ENCODE data around the gene PALM.
"Not testable (repeated sequence)": the region's sequence is repeated elsewhere in the genome, so short reads cannot be mapped to it uniquely, and the experiment has no call there.

The PALM gene

DNA sequence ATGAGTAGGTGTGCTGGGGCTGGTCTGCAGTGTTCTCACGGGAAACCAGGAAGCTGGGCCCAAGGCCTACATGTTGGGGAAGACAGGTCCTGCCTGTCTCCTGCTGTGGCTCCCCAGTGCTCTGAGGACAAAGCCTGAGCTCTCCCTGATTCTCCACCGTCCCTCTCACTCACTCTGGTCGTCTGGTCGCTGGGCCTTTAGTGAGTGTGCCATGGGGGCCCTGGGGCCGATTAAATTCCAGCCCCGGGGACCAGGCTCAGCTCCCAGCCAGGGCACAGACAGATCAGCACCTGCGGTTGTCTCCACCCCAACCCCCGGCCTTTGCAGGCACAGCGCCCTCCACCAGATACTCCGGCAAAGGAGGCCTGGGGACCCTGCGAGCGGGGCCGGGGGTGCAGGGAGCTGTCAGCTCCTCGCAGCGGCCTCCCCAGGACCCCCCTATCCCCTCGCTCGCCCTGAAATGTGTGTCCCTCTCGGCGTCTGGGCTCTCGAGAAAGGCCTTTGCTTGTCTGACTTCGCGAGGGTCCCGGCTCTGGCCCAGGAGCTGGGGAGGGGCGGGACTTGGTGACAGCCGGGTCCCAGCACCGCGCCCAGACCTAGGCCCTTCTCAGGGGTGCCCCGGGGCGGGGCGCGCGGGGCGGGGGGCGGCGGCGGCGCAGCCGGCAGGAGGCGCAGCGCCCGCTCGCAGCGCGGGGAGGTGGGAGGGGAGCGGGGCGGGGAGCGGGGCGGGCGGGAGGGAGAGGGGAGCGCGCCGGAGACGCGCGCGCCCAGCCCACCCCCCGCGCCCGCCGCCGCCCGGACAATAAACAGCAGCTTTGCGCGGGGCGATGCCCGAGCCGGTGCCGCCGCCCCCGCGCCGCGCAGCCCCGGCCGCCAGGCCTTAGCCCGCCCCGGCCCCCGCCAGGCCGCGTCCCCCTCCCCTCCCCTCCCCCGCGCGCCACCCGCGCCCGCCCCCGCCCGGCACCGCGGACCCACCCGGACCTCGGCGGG, at the start of gene PALM:
PALM (plus strand) TSS at position 782 of the 990 bp plus-strand sequence. CDS start 212 bp downstream, outside the sequence.
- DNase-seq = no peak

DNA sequence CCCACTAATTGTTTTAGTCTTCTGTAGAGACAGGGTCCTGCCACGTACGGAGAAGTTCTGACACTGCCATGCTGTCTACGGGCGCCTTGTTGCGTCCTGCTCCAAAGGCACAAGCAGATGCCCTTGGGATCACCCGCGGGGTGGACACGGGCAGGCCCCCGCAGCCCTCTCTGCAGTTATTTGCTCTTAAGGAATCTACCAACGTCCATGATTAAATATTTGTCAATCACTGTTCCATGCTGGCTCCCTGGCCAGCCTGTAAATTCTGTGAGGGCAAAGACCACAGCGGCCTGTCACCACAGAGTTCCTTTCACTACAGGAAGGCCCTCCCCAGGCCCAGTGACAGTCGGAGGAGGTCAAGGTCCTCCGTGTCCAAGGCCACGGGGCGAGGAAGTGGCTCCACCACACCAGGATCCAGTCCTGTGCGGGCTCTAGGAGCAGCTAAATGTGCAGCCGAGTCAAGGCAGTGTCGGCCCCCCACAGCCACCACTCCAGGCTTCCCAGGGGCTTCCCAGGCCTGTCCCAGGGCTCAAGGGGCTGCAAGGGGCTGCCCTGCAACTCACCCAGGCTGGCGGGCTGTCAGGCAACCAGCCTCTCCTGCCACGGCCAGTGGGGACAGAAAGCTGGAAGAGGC, 47.8 kb upstream of the PALM start:
- DNase-seq = no peak

DNA sequence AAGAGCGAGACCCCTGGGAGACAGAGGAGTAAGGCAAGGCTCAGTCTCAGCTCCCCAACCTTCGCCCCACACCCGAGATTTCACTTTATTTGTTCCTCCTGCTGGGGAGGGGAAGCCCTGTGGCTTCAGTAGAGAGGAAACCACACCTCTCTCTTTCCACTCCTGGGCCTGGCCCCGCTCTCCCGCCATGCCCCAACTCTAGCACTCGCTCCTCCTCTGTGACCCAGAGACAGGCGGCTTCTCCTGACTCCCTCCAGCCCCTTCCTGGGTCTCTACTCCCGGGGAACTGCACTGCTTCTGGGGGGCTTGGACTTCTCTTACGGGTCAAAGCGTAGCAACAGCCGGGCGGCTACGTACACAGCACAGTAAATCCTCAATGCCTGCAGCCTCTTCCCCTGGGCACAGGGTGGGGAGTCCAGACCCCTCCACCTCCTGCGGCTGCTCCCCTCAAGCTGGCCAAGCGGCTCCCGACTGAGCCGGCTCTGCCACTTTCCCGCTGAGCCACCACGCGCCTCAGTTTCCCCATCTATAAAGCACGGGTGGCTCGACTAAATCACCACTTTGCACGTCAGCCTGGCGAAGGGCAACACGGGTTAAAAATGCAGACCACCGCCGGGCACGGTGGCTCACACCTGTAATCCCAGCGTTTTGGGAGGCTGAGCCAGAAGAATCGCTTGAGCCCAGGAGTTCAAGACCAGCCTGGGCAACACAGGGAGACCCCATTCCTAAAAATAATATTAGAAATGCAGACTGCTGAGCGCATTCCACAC, 47.1 kb upstream of the PALM start:
- no peak for DNase-seq

DNA sequence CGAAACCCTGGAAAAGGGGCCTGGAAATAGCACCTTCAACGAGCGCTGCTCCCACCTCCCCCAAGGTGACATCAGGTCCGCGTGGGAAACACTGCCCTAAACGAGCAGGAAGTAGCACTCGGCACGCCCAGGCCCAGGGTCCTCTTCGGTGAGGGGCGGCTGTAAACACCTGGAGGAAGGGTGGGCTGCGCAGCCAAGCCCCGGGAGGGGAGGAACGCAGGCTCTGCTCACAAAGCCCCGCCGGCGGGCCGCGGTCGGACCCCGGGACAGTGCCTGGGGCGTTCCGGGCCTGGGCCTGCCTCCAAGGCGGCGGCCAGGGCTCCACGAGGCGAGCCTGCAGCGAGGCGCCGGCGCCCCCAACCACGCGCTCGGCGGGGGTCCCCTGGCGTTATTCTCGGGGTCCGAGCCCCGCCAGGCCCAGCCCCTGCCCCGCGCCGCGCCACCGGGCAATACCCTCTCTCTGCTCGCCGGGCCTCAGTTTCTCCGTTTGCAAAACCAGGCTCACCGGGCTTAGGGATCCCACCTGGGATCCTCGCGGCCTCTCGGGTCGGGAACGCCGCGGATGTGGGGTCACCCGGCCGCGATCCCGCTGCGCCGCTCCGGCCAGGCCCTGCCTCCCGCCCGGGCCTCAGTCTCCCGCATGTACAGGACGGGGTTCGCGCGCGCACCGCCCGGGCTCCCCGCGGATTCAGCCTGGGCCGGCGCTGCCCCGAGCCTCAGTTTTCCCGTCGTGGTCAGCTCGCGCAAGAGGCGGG, 46.4 kb upstream of the PALM start:
- no peak for DNase-seq

DNA sequence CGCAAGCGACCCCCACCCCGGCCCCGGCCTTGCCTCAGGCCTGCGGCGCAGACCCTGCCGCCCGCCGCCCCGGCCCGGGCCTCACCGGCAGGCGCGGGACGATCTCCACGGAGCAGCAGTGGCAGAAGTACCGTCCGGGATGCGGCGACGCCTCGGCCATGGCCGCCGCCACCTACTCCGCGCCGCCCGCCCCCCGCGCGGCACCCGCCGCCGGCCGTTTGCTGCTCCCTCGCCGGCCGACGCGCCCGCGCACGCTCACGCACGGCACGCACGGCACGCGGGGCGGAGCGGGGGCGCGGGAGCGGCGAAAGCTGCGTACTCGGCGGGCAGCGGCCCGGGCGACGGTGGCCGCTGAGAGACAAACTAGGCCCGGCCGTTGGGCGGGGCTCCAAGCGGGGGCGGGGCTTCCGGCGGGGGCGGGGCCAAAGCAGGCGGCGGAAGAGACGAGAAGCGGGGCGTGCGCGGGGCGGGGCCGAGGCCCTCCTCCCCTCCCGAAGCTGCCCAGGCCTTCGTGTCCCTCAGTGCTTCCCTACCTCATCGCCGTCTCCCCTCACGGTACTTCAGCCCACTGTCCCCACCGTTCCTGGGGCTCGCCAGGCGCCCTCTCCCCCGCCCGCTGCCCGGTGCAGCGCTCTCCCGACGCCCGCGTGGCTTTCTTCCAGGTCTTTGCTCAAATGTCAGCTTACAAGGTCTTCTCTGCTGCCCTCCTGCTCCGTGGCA, 45.6 kb upstream of the PALM start, which contains the start of gene RNF126:
RNF126 (minus strand) TSS at position 253 of the 720 bp plus-strand sequence; CDS start at position 160, 93 bp downstream.
- DNase-seq = peak in 1 of 2 experiments; percentile 56

DNA sequence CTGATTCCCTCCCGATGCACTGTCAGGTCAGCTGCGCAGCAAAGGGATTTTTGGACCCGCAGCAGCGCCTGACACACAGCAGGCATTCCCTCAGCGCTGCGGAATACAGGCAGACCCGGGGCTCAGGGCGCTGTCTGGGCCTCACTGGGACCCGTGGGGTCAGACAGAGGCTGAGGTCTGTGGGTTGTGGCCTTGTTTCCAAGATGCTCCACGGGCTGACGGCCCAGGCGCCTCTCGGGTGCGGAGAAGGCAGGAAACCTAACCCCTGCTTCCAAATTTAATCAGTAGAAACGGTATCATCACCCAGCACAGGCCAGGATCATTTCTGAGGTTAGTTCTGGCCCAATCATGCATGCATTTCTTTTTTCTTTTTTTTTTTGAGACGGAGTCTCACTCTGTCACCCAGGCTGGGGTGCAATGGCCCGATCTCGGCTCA, 45.0 kb upstream of the PALM start:
- no peak for DNase-seq

DNA sequence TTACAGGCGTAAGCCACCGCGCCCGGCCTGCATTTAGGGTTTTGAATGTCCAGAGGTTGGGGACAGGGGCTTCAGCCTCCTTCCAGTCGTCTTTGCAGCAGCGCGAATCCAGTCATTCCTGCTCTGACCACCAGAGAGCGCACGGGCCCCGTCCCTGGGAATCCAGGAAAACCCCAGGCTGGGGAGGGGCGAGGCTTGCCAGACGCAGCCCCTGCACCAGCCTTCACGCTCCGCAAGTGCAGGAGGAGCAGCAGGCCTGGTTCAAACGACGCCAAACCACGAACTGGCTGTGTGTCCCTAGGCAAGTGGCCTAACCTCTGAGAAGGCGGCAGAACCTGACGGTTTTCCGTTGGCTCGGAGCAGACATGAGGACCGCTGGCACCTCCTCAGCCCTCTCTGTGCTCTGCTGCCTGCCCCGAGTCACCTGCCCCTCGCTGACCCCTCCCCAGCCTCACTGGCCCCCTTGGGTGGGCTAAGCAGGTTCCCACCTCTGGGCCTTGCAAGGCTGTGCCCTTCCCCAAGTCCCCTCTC, 43.8 kb upstream of the PALM start:
- DNase-seq = peak in 1 of 2 experiments; percentile 47

DNA sequence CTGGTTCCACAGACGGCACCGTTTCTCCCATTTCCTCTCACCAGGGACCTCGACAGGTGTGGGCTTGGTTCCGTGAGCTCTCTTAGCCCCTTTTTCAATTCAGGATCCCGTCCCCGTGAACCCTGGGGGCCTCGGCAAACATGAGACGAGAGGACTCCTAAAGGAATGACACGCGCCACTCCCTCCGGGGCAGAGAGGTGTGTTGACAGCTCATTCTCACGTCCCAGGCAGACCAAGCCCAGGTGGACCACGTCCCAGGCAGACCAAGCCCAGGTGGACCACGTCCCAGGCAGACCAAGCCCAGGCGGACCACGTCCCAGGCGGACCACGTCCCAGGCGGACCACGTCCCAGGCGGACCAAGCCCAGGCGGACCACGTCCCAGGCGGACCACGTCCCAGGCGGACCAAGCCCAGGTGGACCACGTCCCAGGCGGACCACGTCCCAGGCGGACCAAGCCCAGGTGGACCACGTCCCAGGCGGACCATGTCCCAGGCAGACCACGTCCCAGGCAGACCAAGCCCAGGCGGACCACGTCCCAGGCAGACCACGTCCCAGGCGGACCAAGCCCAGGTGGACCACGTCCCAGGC, 41.7 kb upstream of the PALM start:
- not testable (repeated sequence) for DNase-seq

GRCh38 chr19:668675-669434, 39.9 kb upstream of the PALM start:
- not testable (repeated sequence) for DNase-seq

DNA sequence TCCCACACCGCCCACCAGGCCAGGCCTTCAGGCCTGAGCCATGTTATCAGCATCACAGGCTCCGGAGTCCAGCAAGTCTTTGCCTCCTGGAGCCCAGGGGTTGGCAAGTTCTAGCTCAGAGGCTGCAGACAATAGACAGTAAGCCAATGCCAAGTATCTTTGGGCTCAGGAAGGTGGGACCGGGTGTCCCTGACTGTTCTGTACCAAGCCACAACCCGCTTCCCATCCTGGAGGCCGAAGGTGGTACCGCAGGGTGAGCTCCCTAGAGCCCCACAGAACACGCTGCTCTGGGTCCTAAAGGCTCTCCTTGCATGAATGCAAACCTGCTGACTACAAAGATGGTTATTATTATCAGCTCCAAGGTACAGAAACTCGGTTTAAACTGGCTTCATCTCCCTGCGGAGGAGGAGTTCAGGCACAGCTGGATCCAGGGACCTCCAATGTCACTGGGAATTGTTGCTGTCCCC, 38.1 kb upstream of the PALM start:
- DNase-seq = no peak

- no peak for DNase-seq
These were observed 34.2 kb upstream of the PALM start for GRCh38 chr19:674282-675151.

- DNase-seq = no peak
These were observed 32.8 kb upstream of the PALM start for GRCh38 chr19:676007-676338.

GRCh38 chr19:676339-677105, 32.2 kb upstream of the PALM start, which contains the start of gene FSTL3:
Gene FSTL3 (plus strand): TSS chr19:676392. CDS start chr19:676424, 32 bp downstream.
- DNase-seq = no peak

DNA sequence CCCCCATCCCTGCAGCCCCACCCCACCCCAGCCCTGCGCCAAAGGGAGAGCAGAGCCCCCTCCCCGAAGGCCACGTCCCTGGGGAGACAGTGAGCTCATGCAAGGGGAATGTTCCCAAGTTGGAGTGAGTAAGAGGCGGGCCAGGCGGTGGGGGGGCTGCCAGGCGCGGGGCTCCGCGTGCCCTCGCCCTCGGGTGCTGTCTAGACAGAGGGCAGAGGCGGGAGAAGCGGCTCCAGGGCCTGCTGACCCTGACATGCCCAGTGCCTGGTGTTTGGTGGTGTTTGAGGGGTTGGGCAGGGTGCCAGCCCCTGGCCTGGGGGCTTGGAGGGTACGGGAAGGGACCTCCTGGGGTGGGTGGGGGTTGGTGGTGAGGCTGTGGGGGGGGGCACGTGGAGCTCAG, 31.5 kb upstream of the PALM start:
- DNase-seq = no peak

DNA sequence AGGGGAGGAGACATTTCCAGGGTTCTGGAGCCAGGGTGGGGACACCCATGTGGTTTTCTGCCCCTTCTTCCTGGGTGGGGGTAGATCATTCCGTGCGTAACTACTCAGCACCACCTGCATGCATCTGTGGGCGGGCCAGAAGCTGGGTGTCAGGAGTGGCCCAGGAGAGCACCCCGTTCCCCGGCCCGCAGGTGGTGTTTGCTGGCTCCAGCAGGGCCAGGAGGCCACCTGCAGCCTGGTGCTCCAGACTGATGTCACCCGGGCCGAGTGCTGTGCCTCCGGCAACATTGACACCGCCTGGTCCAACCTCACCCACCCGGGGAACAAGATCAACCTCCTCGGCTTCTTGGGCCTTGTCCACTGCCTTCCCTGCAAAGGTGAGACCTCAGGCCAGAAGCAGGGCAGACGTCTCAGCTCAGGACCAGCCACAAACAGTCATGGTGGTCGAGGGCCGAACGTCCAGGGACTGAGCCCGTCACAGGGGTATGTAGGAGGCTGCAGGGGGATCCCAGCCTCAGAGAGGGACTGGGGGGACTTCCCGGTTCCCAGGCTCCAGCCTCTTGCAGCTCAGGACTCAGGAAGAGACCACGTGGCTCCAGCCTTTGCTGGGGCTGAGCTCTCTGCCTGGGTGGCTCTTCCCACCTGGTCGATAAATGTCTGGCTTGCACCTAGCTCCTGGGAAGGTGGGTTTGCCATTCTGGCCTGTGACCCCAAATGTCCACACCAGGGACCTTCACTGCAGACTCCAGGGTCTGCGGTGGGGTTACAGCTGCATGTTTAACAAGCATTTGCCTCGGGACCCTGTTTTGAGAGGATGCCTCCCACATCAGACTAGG, 30.9 kb upstream of the PALM start:
- no peak for DNase-seq

- DNase-seq = no peak
These were observed 29.8 kb upstream of the PALM start for GRCh38 chr19:678791-679388.

All from cerebellar nuclear complex (tissue), 1 donor.